Uterus (tissue), 2 donors: Measurements from ENCODE around the gene CCDC38.

Experiments used
- POLR2A ChIP-seq, 2 donors: fragments of 450-650 bp; IDR thresholded peaks; one replicate each; pipeline ENCODE4 v1.6.1; 2016; ENCODE audit warnings: antibody characterized with exemption in 2 of 2, mild to moderate bottlenecking in 1 of 2, moderate library complexity in 1 of 2
- TF ChIP-seq, protein P1 (sequence below), 4 experiments: fragments of 200-600 bp in 2 of 4; fragments of 450-650 bp in 2 of 4; sonication (generic) in 2 of 4; IDR thresholded peaks; one replicate each; pipeline ENCODE4 v1.5.1; 2016 to 2019; ENCODE audit warnings: antibody characterized with exemption in 4 of 4, mild to moderate bottlenecking in 2 of 4, moderate library complexity in 1 of 4

DNA sequence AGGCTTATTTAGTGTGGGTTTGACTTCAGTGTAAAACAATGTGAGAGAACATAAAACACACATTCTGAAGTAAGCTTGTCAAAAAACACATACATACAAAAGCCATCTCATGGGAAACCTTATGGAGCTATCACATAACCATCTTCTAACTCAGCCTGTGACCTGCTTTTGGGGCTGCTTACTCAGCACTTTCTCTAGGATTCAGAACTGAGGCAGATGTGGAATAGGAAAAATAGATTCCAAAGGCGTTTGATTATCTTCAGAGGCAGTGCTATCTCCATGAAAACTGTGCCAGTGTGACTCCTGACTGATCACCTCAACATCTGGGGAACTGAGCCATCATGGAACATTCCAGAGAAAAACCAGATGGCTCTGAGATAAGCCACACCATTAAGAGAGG, 40.2 kb upstream of the CCDC38 start:
- TF ChIP-seq, protein P1, sequence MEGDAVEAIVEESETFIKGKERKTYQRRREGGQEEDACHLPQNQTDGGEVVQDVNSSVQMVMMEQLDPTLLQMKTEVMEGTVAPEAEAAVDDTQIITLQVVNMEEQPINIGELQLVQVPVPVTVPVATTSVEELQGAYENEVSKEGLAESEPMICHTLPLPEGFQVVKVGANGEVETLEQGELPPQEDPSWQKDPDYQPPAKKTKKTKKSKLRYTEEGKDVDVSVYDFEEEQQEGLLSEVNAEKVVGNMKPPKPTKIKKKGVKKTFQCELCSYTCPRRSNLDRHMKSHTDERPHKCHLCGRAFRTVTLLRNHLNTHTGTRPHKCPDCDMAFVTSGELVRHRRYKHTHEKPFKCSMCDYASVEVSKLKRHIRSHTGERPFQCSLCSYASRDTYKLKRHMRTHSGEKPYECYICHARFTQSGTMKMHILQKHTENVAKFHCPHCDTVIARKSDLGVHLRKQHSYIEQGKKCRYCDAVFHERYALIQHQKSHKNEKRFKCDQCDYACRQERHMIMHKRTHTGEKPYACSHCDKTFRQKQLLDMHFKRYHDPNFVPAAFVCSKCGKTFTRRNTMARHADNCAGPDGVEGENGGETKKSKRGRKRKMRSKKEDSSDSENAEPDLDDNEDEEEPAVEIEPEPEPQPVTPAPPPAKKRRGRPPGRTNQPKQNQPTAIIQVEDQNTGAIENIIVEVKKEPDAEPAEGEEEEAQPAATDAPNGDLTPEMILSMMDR (IDR thresholded peaks at IDR 0.05): no peak
- no peak for TF ChIP-seq POLR2A (IDR thresholded peaks at IDR 0.05)
